NCI-H345 treated with DMSO at 0.1 percent for 48 hours (cell line): ENCODE measurements around the gene NAV3.

ENCODE experiments used
- DNase-seq: peaks from one replicate; lab custom pipeline; 2025; ENCODE audit not compliant: unreplicated experiment; lab: John Stamatoyannopoulos, UW

The NAV3 gene

GRCh38 chr12:77979597-77980250 is 149.0 kb downstream of the NAV3 start:
- DNase-seq, result no peak

- no peak for DNase-seq
Observed at GRCh38 chr12:77980782-77981181, 150.1 kb downstream of the NAV3 start.

- no peak for DNase-seq
Observed at GRCh38 chr12:77983859-77984258, 153.2 kb downstream of the NAV3 start.

- DNase-seq, result no peak
Observed at GRCh38 chr12:77992760-77993159, 162.1 kb downstream of the NAV3 start.

GRCh38 chr12:77993658-77994057 is 163.0 kb downstream of the NAV3 start:
- DNase-seq, result no peak

GRCh38 chr12:77995436-77996167 is 164.9 kb downstream of the NAV3 start:
- DNase-seq, result no peak

GRCh38 chr12:77996670-77997069 is 166.0 kb downstream of the NAV3 start:
- DNase-seq, result no peak

- no peak for DNase-seq
Observed at GRCh38 chr12:77998236-77998786, 167.6 kb downstream of the NAV3 start.

- no peak for DNase-seq
Observed at GRCh38 chr12:77999074-77999715, 168.5 kb downstream of the NAV3 start.

GRCh38 chr12:78002878-78003277 is 172.2 kb downstream of the NAV3 start:
- no peak for DNase-seq

GRCh38 chr12:78004249-78005093 is 173.8 kb downstream of the NAV3 start:
- DNase-seq, result no peak

GRCh38 chr12:78005094-78005492 is 174.4 kb downstream of the NAV3 start:
- no peak for DNase-seq

- DNase-seq, result no peak
Observed at GRCh38 chr12:78007173-78007572, 176.5 kb downstream of the NAV3 start.

GRCh38 chr12:78009031-78009430 is 178.3 kb downstream of the NAV3 start:
- no peak for DNase-seq

GRCh38 chr12:78018171-78018910 is 187.6 kb downstream of the NAV3 start:
- no peak for DNase-seq

GRCh38 chr12:78018939-78019338 is 188.2 kb downstream of the NAV3 start:
- no peak for DNase-seq

- DNase-seq, result no peak
Observed at GRCh38 chr12:78028426-78028825, 197.7 kb downstream of the NAV3 start.

GRCh38 chr12:78034025-78034424 is 203.3 kb downstream of the NAV3 start:
- no peak for DNase-seq

- DNase-seq, result no peak
Observed at GRCh38 chr12:78035901-78036606, 205.4 kb downstream of the NAV3 start.

GRCh38 chr12:78036874-78037273 is 206.2 kb downstream of the NAV3 start:
- no peak for DNase-seq
